GM21367 (cell line): ENCODE data around the gene TTC7B.

Experiments used
- ATAC-seq: cut with Tn5 transposase; IDR thresholded peaks from one replicate; pipeline ENCODE4 v1.9.1; 2021; ENCODE audit not compliant: unreplicated experiment

Gene TTC7B

DNA sequence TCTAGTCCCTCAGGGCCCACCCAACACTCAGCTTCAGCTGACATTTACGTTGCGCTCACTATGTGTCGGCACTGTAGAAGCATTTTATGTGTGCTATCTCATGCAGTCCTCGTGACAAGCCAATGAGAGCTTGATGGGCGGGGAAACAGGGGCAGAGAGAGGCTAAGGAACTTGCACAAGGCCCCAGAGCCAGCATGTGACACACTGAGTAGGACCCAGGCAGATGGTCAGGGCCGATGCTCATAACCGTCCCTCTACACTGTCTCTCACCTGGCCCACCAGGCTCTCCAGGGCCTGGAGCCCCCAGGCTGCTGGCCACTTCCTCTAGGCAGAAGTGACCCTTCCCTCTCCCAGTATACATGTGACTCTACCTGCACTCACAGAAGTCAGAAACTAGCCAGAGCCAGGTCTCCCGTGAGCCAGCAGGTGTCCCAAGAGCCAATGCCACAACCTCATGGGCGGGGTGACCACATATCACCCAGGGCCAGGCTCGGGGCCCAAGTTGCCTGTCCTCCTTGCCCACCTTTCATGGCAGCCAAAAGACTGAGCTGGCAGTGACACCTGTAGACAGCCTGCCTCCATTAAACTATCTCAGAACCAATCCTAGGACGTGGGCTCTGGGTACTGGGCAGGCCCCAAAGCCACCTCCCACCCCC lies 38.3 kb downstream of the TTC7B start:
- ATAC-seq, result no peak

DNA sequence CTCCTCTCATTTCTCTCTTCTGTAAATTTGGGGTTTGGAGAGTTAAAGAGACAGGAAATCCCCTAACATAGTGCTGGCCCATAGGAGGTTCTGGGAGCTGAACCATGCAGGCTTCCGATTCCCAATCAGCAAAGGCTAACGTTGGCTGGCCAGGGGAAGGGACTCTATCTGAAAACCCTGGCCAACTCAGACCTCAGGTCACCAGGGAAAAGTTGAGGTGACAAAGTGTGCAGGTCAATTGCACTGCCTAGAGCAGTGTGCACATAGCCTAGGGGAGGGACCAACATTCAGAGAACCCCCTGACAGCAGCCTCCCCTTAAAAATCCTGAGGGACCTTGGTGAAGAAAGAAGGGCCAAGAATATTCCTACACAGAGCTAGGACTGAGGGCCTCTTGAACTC lies 38.9 kb downstream of the TTC7B start:
- ATAC-seq, result no peak

DNA sequence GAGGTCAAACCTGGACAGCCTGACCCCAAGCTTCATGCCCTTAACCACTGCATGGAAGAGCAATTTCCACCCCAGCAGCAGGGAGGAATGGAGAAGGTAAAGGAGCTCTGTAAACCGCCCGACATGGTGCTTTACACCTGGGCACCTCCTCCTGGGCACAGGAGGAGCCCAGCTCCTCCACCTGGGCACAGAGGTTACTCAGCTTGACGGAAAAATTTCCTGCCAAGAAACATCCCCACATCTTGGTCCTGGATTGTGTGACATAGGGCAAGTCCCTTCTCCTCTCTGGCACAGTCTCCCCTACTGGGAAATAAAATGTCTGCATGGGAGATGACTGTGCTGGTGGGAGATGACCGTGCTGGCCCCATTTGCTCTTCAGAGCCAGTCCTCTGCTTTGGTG lies 40.8 kb downstream of the TTC7B start:
- no peak for ATAC-seq

DNA sequence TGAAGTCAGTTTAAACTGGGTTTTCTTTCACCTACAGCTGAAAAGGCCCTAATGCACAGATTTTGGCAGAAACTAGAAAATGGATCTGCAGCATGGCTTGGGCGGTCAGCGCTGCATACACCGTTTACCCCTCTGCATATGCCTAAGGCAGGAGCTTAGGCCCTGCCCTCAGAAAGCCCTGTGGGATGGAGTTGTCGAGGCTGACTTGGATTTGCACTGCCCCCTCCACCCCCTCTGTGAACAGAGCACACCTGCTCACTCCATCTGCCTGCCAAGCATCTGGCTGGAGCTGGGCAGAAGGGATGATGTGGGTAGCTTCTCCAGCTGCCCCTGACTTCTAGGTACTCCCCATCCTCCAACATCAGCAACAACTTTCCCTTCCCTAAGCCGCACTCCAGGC lies 41.9 kb downstream of the TTC7B start:
- no peak for ATAC-seq

DNA sequence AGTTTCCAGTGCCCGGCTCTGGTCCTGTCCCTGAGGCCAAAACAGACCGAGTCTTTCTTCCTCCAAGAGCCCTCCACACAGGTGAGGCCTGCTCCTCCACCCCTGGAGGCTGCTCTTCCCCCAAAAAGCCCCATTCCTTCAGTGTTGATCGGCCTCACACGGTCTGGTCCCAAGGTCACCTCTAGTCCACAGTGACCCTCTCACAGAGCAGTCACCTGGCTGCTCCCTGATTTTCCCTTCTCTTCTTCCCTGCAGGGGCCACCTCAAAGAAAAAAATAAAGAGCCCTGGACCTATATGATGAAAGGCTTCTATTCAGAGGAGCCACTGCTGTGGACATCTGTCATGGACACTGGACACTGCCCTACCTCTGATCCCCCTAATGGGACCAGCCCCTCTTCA lies 42.5 kb downstream of the TTC7B start:
- no peak for ATAC-seq

DNA sequence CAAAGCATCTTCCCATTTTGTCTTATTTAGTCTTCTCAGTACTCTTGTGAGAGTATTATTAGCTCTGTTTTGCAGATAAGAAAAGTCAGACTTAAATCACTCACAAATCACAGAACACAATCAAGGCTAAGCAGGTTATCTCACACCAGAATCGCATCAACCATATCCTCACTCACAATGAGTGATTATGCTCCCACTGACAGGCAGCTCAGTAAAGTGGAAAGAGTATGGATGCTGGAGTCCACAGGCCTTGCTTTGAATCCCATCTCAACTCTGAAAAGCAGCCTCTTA lies 43.1 kb downstream of the TTC7B start:
- no peak for ATAC-seq

DNA sequence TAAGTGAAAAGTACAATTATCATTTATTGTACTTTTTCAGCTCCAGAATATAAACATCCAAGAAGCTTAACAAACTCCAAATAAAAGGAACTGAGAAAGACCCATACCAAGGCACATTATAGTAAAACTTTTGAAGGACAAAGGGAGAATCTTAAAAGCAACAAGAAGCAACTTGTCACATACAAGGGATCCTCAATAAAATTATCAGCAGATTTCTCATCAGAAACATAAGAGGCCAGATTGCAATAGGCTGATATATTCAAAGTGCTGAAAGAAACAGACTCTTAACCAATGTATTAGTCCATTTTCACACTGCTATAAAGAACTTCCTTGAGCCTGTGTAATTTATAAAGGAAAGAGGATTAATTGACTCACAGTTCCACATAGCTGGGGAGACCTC lies 48.3 kb downstream of the TTC7B start:
- no peak for ATAC-seq

DNA sequence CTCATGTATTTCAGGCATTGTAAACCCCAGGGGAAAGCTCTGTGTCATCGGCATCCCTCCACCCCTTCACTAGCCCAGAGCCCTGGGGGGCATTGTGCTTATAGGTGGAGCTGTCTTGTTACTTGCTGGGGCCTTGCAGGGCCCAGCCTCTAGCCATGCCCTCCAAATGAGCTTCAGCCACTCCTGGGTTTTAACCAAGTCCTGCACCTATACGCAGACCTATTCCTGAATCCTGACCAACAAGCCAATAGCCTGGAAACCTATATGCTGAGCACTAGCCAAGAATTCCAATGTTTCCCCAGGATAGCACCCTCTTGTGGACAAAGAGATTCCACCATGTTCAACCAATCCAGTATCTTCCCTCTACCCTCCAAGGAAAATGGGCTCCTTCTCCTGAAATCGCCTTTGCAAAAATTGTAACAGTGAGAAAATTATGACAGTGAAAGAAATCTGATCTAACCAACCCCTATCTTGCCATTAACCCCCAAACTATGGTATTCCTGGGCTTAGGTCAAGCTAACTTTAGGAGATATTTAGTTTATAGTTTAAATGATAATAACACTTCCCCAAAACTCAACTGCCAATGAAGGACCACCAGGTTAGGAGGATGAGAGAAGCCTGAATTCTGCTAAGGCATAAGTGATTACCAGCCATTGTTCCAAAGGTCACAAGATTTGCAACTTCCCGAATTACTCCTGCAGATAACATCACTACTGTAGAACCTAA lies 55.5 kb downstream of the TTC7B start:
- ATAC-seq, result no peak

DNA sequence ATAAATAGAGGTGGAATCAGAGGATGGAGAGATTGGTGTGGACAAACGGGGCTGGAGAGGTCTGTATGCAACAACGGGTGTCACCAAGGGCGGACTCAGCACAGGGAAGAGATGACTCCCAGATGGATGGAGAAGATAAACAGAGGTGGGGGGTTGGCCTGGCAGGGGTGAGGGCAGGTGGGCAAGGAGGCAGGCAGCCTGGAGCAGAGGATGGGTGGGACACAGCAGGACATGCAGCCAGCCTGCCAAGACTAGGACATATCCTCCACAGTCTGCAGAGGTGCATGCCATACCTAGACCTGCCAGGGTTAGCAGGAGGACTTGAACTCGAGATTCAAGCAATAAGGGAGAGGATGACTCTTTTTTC lies 56.2 kb downstream of the TTC7B start:
- no peak for ATAC-seq

DNA sequence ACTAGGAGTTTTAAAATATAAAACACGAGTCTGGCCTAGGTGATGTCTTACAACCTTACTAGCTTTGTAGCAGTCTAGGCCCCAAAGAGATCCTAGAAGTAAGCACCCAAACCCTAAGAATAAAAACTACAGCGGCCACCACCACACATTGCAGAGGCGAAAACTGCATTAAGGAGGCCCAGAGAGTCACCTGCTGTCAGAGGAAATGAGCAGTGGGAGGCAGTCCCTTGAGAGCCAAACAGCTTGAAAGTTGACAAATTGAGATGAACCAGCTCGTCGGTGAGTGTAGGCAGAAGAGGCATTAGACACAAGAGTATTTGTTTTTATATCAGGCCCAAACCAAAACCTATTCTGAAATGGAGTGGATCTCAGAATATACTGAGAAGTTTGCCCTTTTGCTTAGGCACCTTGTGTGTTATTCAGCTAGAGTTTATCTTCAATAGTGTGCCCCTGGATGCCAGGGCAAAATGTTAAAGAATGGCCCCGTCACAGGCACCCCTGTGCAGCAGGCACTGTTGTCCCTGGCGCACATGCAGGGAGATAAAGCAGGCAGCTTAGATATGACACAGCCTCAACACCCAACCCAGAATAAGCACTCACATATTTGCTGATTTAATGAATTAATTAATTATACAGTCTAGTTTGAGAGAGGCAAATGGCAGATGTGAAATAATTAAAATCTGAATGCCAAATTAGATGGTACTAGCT lies 56.7 kb downstream of the TTC7B start:
- peak; percentile 45 for ATAC-seq

DNA sequence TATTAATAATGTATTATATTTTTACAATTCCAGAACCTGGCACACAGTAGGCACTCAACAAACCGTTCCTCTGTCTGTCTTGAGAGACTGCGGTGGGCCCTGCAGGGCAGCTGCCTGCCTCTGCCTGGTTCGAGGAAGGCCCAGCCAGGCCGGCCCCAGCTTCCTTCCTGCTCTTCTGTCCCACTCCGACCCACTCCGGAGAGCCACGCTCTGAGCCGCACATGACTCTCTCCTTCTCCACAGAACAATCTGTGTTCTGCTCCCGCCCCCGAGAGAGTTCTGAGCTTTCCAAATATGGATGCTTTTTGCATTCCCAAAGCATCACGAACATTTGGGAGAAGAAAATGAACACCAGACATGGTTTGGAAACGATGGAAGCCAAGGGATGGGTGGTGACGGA lies 57.3 kb downstream of the TTC7B start:
- ATAC-seq, result no peak

DNA sequence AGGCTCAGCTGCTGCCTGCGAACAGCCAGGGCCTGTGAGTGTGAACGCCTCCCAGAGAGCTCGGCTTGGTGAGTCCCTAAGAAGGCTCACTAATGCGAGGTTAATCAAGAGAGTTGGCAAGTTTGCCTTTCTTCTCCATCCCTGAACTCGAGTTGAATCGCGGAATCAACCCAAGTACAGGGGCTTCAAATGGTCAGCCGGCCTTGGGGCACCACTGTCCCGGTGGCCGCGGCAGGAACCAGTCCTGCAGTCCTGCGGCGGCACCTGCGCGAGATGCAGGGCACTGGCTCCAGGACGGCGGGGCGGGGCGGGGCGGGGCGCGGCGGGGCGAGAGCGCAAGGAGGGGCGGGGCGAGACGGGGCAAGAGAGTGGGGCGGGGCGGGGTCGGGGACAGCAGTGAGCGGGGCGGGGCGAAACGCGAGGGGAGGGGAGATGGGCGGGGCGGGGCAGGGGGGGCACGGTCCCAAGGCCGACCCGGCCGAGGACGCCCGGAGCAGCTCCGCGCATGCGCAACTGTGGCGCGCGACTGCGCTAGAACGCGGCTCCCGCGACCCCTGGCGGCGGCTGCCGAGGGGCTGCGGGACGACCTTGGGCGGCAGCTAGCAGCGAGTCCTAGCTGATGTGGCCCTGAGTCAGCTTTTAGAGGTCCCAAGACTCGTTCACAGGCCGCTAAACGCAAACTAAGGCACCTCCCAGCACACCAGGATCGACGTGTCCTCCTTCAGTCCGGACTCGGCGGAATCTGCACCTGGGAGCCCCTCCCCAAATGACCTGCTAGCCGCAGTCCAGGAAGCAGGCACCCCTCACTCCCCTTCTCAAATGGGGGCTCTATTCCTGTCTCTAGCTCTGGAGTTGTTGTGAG lies 58.0 kb downstream of the TTC7B start:
- peak; percentile 75 for ATAC-seq

DNA sequence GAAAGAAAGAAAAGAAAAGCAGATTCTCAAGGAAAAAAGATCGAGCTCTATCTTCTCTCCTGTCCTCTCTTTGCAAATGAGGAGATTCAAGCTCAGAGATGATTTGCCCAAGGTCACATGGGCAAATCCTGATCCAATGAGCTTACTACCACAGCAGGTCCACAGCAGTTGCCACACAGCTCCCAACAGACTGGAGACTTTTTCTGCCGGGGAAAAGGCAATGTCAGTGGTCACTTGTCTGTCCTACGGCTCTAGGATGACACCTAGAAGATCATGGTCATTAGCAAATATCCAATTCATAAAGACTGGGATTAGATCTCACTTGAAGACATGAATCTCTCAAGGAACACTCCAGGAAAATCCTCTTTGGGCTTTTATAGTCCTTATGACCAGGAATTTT lies 58.8 kb downstream of the TTC7B start:
- no peak for ATAC-seq

DNA sequence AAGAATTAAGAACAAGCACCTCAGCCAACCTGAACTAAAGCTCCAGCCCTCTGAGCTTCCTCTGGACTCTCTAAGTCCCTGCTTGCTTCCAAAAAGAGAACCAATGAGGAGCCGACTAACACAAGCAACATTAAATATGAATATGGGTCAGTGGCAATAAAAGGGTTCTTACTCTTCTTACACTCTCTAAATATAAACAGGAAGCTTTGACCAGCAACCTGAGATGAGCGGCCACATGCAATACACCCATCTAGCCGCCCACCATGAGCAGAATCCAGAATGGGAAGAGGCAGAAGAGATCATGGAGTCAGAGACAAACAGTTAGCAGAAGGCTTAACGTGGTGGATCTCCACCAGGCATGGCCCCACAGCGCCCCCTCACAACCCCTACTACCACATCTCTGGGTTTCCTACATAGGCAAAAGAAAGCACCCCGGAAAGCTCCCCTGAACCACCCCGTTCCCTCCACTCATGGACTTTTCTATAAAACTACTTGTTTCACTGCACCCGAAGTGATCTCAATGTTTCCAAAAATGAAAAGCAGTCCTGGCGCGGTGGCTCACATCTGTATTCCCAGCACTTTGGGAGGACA lies 59.4 kb downstream of the TTC7B start:
- no peak for ATAC-seq

DNA sequence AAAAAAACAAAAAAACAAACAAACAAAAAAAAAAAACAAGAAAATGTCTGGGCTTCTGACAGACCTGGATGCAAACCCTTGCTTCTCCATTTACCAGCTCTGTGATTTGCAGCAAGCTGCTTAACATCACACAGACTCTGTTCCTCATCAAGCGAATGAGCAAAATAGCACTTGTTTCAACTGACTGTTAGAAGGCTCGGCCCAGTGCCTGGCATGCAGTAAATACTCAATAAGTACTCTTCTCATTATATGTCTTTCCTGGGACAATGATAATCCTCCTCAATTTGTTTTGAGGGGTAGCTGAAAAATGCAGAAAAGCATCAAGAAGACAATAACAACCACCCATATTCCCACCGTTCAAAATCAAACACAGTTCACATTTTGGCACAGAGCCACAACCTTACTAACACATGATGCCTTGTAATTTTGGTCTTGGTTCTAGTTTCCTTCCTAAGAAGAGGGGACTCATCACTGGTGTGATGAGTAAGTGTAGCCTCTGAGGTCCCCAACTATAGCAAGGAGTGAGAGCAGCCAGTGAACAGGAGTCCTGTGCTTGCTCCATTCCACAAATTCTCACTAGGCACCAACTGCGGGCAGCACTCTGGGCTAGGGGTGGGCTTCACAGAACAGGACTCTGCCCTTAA lies 60.4 kb downstream of the TTC7B start:
- ATAC-seq, result no peak

DNA sequence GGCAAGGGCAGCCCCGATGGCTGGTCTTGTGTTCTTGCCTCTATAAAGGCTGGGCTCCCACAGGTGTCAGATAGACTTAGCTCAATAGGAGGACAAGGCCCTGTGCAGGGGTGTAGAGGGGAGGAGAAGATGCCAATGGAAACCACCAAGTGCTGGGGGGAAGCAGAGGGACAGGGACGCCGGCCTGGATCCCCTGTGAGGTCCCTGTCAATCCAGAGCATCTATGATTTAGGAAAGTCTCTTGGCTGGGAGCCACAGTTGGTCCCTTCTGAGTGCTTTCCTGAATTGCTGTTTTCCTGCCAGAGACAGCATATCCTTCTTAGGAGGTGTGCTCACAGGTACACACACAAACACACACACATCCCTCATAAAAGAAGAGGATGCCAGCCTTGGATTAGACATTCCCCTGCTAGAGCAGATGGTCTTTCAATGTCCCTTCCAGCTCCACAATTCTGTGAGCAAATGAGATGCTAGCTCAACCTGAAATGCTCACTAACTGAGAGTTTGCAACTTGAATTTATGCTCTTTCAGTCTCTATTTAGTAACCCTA lies 62.7 kb downstream of the TTC7B start:
- ATAC-seq, result no peak

DNA sequence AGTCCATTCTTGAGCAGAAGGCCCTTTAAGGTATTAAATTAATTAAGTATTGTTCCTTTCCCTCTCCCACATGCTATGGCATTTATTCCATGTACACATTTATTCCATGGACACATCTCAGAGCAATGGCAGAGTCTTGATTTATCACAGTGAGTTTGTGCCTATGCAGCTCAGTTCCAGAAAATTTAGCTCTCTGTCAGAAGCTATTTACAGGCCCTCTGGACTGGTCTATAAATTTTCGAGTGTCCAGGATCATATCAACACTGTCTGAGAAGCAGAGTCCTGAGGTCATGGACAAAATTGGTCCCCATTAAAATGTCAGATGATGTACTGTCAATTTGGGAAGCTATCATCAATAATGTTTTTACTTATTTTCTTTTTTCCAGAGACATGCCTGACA lies 65.5 kb downstream of the TTC7B start:
- ATAC-seq, result no peak

DNA sequence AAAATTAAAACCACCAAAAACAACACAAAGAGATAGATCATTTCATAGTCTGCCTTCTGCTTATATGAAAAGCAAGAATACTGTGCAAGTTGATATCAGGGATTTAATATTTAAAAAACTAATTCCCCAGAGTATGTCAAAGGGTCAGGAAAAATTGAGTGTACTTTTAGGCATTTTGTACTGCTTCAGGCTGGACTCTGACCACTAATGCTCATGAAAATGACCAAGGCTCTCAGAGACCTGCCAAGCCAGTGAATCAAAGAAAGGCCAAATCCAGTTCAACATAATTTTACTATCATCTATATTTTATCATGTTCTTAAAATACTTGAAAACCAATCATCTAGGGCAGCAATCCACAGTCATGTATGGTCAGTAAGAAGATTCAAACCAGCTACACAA lies 66.0 kb downstream of the TTC7B start:
- ATAC-seq, result no peak

DNA sequence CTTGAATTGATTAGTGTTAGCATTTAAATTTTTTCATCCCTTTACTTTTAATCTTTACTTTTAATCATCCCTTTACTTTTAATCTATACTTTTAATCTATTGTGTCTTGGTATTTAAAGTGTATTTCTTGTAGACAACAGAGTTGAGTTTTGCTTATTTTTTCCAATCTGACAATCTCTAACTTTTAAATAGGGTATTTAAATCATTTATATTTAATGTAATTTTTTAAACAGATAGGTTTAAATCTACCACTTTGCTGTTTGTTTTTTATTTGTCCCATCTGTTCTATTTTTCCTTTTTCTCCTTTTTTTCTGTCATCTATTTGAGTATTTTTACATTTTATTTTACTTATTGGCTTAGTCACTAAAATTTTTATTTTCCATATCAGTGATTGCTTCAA lies 68.3 kb downstream of the TTC7B start:
- ATAC-seq, result no peak

DNA sequence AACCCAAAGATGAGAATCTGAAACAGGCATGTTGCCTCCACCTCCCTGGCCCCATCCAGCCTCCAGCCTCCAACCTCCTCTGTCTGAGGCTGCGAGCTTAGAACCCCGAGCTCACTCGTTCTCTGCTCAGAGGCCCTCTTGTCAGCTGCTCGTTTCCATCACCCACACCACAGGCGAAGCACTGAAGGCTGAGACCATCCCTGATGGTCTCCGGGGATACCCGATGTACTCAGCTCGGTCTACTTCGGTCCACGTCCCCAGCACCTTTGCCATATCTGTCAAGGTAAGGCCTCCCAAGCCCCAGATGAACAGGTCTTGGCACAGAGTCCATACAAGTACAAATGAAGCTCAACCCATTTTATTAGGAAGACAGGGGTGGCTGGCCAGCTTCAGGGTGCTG lies 72.4 kb downstream of the TTC7B start:
- ATAC-seq, result no peak

DNA sequence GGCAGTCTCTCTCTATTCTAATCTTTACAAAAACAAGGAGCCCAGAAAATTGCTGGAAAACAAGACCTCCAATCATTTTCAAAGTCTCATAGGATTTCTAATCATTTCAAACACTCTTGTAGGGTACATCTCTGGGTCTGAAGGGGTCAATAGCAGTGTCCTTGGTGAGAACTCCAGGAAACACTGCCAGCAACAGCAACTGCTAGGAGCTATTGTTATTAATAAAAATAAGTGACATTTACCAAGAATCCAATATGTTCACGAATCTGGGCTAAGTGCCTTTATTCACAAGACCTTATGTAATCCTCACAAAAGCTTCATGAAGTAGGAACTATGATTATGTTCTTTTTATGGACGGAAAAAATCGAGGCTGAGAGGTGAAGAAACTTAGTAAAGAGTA lies 72.8 kb downstream of the TTC7B start:
- ATAC-seq, result no peak
